IMR-90 (cell line): ENCODE results near the gene KCNK18. TPM values are rescaled to one million over a fixed set of nuclear protein-coding genes. Genes with fewer than 3 reads are reported as not detected.

Experiments used
- ATAC-seq: fragments of 200-7000 bp; cut with Tn5 transposase; 2 replicates; pipeline ENCODE4 v1.9.1; 2020; ENCODE audit warnings: low read depth, mild to moderate bottlenecking, moderate library complexity
- BruUV-seq: library from RNA; stranded (reverse); fragments of 400-500 nt; replicated peaks from 2 replicates; lab custom pipeline; 2021; lab: Mats Ljungman, UMichigan
- CTCF ChIA-PET: fragments of 300-600 bp; formaldehyde crosslinking; extraction: SDS; loops from one replicate; lab custom pipeline; 2021; ENCODE audit warnings: antibody characterized with exemption; lab: Yijun Ruan, JAX
- POLR2A ChIA-PET: fragments of 300-600 bp; sonication (Branson Sonifier 250); formaldehyde crosslinking; loops from one replicate; lab custom pipeline; 2022; ENCODE audit warnings: antibody characterized with exemption; ENCODE audit not compliant: unreplicated experiment; lab: Charles Lee
- DNase-seq: peaks from one replicate; pipeline ENCODE4 v3.0.0; 2013
- H2AFZ ChIP-seq: replicated peaks from 2 replicates; pipeline ENCODE3; 2013; ENCODE audit warnings: low read length, mild to moderate bottlenecking; ENCODE audit not compliant: poor library complexity
- H2AK5ac ChIP-seq: 2 replicates; pipeline ENCODE4 v1.6.1; 2013; ENCODE audit warnings: low read depth, low read length, inconsistent platforms
- H2AK9ac ChIP-seq: replicated peaks from 2 replicates; pipeline ENCODE3; 2013; ENCODE audit warnings: mild to moderate bottlenecking, low read depth, low read length, moderate library complexity; ENCODE audit not compliant: poor library complexity
- H2BK120ac ChIP-seq: 2 replicates; pipeline ENCODE4 v1.6.1; 2013; ENCODE audit warnings: low read depth, low read length, inconsistent platforms
- H2BK15ac ChIP-seq: 3 replicates; pipeline ENCODE4 v1.6.1; 2013; ENCODE audit warnings: low read depth, low read length, inconsistent platforms
- H2BK20ac ChIP-seq: 2 replicates; pipeline ENCODE4 v1.6.1; 2013; ENCODE audit warnings: low read depth, mild to moderate bottlenecking, inconsistent platforms, low read length, moderate library complexity
- H2BK5ac ChIP-seq: 2 replicates; pipeline ENCODE4 v1.6.1; 2013; ENCODE audit warnings: mild to moderate bottlenecking, low read depth, low read length, inconsistent platforms; ENCODE audit not compliant: poor library complexity, severe bottlenecking
- H3K14ac ChIP-seq: replicated peaks from 2 replicates; pipeline ENCODE4 v1.6.1; 2013; ENCODE audit warnings: low read depth, low read length, inconsistent platforms
- H3K18ac ChIP-seq: 2 replicates; pipeline ENCODE4 v1.6.1; 2013; ENCODE audit warnings: low read depth, low read length, control low read depth
- H3K23ac ChIP-seq: 2 replicates; pipeline ENCODE4 v1.6.1; 2013; ENCODE audit warnings: low read depth, low read length, inconsistent platforms
- H3K27ac ChIP-seq: 2 replicates; pipeline ENCODE4 v1.5.1; 2013; ENCODE audit warnings: mild to moderate bottlenecking, control low read depth, low read length; ENCODE audit not compliant: insufficient read depth
- H3K27me3 ChIP-seq: 2 replicates; pipeline ENCODE4 v1.6.1; 2013; ENCODE audit warnings: low read length; ENCODE audit not compliant: control insufficient read depth, insufficient read depth
- H3K36me3 ChIP-seq: 2 replicates; pipeline ENCODE4 v1.6.1; 2013; ENCODE audit warnings: low read length, mixed read lengths; ENCODE audit not compliant: control insufficient read depth, insufficient read depth
- H3K4ac ChIP-seq: 2 replicates; pipeline ENCODE4 v1.6.1; 2013; ENCODE audit warnings: low read depth, low read length, inconsistent platforms
- H3K4me1 ChIP-seq: 2 replicates; pipeline ENCODE4 v1.6.1; 2013; ENCODE audit warnings: low read length, mixed read lengths; ENCODE audit not compliant: control insufficient read depth, insufficient read depth
- H3K4me2 ChIP-seq: 2 replicates; pipeline ENCODE4 v1.6.1; 2013; ENCODE audit warnings: low read depth, mild to moderate bottlenecking, control low read depth, low read length, moderate library complexity
- H3K4me3 ChIP-seq: 2 replicates; pipeline ENCODE4 v1.5.1; 2013; ENCODE audit warnings: low read depth, mild to moderate bottlenecking, control low read depth, low read length, moderate library complexity; ENCODE audit not compliant: insufficient read depth
- H3K56ac ChIP-seq: 2 replicates; pipeline ENCODE4 v1.6.1; 2013; ENCODE audit warnings: low read length, inconsistent platforms; ENCODE audit not compliant: insufficient read depth; ENCODE audit errors: extremely low read depth
- H3K79me1 ChIP-seq, 2 experiments: 2 replicates each; pipeline ENCODE4 v1.6.1; 2013; ENCODE audit warnings: low read length in 2 of 2, inconsistent platforms in 1 of 2, low read depth in 1 of 2
- H3K9ac ChIP-seq: 2 replicates; pipeline ENCODE4 v1.6.1; 2013; ENCODE audit warnings: low read depth, low read length, control low read depth
- H3K9me1 ChIP-seq: 2 replicates; pipeline ENCODE4 v1.6.1; 2013; ENCODE audit warnings: low read length, inconsistent platforms; ENCODE audit not compliant: insufficient read depth
- H3K9me3 ChIP-seq: 2 replicates; pipeline ENCODE4 v1.6.1; 2013; ENCODE audit warnings: low read length; ENCODE audit not compliant: control insufficient read depth, insufficient read depth
- H4K20me1 ChIP-seq: 2 replicates; pipeline ENCODE4 v1.6.1; 2013; ENCODE audit warnings: low read length, inconsistent platforms; ENCODE audit not compliant: insufficient read depth
- H4K5ac ChIP-seq: 2 replicates; pipeline ENCODE4 v1.6.1; 2013; ENCODE audit warnings: mild to moderate bottlenecking, low read depth, low read length, control low read depth
- H4K8ac ChIP-seq, 2 experiments: 2 replicates each; pipeline ENCODE4 v1.6.1; 2013; ENCODE audit warnings: low read depth in 2 of 2, low read length in 2 of 2, control low read depth in 1 of 2, inconsistent platforms in 1 of 2
- H4K91ac ChIP-seq: 2 replicates; pipeline ENCODE4 v1.6.1; 2013; ENCODE audit warnings: low read depth, low read length, inconsistent platforms; ENCODE audit not compliant: insufficient read depth
- BHLHE40 ChIP-seq: fragments of 150-350 bp; IDR thresholded peaks from 2 replicates; pipeline ENCODE4 v1.6.1; 2016; ENCODE audit warnings: mild to moderate bottlenecking, low read depth, low read length
- CEBPB ChIP-seq: IDR thresholded peaks from 2 replicates; pipeline ENCODE4 v1.6.1; 2012; ENCODE audit warnings: low read depth, low read length, improper control_type of control experiment
- CHD1 ChIP-seq: IDR thresholded peaks from 2 replicates; pipeline ENCODE4 v1.6.1; 2012; ENCODE audit warnings: low read depth, low read length, improper control_type of control experiment
- FOS ChIP-seq: fragments of 150-350 bp; IDR thresholded peaks from 2 replicates; pipeline ENCODE4 v1.6.1; 2016; ENCODE audit warnings: low read depth, low read length
- MAFK ChIP-seq: IDR thresholded peaks from 2 replicates; pipeline ENCODE4 v1.6.1; 2012; ENCODE audit warnings: low read depth, low read length, improper control_type of control experiment
- MAZ ChIP-seq: IDR thresholded peaks from 2 replicates; pipeline ENCODE4 v1.6.1; 2012; ENCODE audit warnings: low read depth, mild to moderate bottlenecking, low read length, improper control_type of control experiment, moderate library complexity, borderline replicate concordance
- MXI1 ChIP-seq: IDR thresholded peaks from 2 replicates; pipeline ENCODE4 v1.6.1; 2012; ENCODE audit warnings: low read depth, mild to moderate bottlenecking, low read length, moderate library complexity, borderline replicate concordance
- NFE2L2 ChIP-seq: fragments of 150-350 bp; IDR thresholded peaks from 2 replicates; pipeline ENCODE4 v1.6.1; 2016; ENCODE audit warnings: low read depth, mild to moderate bottlenecking, low read length
- POLR2A ChIP-seq: IDR thresholded peaks from 2 replicates; pipeline ENCODE4 v1.6.1; 2012; ENCODE audit warnings: mild to moderate bottlenecking, low read depth, low read length
- RAD21 ChIP-seq: IDR thresholded peaks from 2 replicates; pipeline ENCODE4 v1.6.1; 2012; ENCODE audit warnings: low read length, improper control_type of control experiment
- RCOR1 ChIP-seq: IDR thresholded peaks from 2 replicates; pipeline ENCODE4 v1.6.1; 2012; ENCODE audit warnings: mild to moderate bottlenecking, low read length, improper control_type of control experiment; ENCODE audit not compliant: insufficient replicate concordance
- RFX5 ChIP-seq: IDR thresholded peaks from 2 replicates; pipeline ENCODE4 v1.8.0; 2012; ENCODE audit warnings: low read depth, mild to moderate bottlenecking, low read length, moderate library complexity
- SMC3 ChIP-seq: fragments of 150-350 bp; IDR thresholded peaks from 2 replicates; pipeline ENCODE4 v1.6.1; 2016; ENCODE audit warnings: low read depth, mild to moderate bottlenecking, antibody characterized with exemption, low read length, moderate library complexity
- WGBS, 2 experiments: methylation state at CpG; one replicate each; pipeline versions ENCODE4 v1.1.5 to v1.1.7; 2013; ENCODE audit warnings: missing lambda C conversion rate in 2 of 2; ENCODE audit not compliant: insufficient read length in 1 of 2; ENCODE audit errors: extremely low coverage in 2 of 2; 5-methylcytosine and 5-hydroxymethylcytosine counted together
- dilution Hi-C: fragments of 300-500 bp; cut with HindIII; formaldehyde crosslinking; loops from one replicate; pipeline ENCODE4 v1.14.3; 2018; ENCODE audit warnings: low sequenced_read_pairs; ENCODE audit not compliant: unreplicated experiment
- in situ Hi-C: fragments of 300-500 bp; cut with MboI; formaldehyde crosslinking; loops from 3 replicates; pipeline ENCODE4 v1.14.3; 2019; ENCODE audit warnings: low sequenced_read_pairs, inconsistent platforms, mixed read lengths
- intact Hi-C: fragments of 100-400 bp; cut with micrococcal nuclease; formaldehyde crosslinking; loops from 2 replicates; pipeline ENCODE4 v1.10.0; 2022
- polyA plus RNA-seq, 3 experiments: library from polyadenylated mRNA; depleted of rRNA; stranded (reverse); fragments of >200 nt; gene quantifications; 2 replicates each; pipeline ENCODE4 v1.2.3, GENCODE V29; 2012; ENCODE audit warnings: low replicate concordance in 1 of 3
- total RNA-seq: library from RNA; depleted of rRNA; stranded (reverse); fragments of >200 nt; gene quantifications from 2 replicates; pipeline ENCODE4 v1.2.3, GENCODE V29; 2012
- TF ChIP-seq, protein P1 (sequence below): fragments of 150-350 bp; IDR thresholded peaks from 2 replicates; pipeline ENCODE4 v1.6.1; 2017; ENCODE audit warnings: mild to moderate bottlenecking, antibody characterized with exemption, low read length, low read depth
- TF ChIP-seq, protein P2 (sequence below): conservative IDR thresholded peaks from 2 replicates; pipeline ENCODE4 v1.5.1; 2012; ENCODE audit warnings: mild to moderate bottlenecking, low read depth, low read length, improper control_type of control experiment
- TF ChIP-seq, protein P3 (sequence below): fragments of 150-350 bp; IDR thresholded peaks from 2 replicates; pipeline ENCODE4 v1.6.1; 2016; ENCODE audit warnings: low read depth, mild to moderate bottlenecking, low read length, moderate library complexity, borderline replicate concordance

Gene KCNK18
- total and polyA plus RNA-seq, 2 of the 4 experiments (the other 2 are of a cell fraction): not detected

DNA sequence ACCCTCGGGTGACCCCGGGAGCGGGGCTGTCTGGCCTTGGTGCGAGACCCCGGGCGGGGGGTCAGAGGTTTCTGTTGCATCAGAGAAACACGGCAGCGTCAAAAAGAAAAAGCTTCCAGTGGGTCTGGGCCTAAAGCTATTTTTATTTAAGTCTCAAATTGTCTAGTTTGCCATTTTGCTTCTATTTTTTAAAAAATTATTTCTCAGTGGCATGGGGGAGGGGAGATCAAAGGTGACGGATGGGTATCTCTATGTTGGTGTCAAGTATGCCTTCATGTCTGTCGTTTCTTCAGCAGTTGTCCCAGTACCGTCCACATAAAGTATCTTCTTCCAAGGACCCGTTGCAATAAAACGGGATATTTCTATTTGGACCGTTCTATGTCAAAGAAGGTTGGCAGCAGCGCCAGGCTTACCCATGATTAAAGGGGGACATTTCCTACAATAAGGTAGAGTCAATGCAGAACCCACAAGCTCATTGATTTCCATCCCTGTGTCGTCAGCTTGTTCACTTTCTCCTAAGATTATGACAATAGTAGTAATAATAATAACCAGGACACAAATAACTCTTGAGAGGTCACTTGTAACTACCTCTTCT is 33.2 kb upstream of the KCNK18 start:
- Histone ChIP-seq H2BK15ac (no peak overlapping the region), H2BK120ac (no peak overlapping the region), H3K36me3 (no peaks in the 10 kb centered on the region), H4K8ac (no peak overlapping the region), H3K27me3 (peaks cover 92% of the 10 kb centered on the region), H4K20me1 (no peaks in the 10 kb centered on the region), H2BK5ac (no peak overlapping the region), H4K91ac (no peak overlapping the region), H2AK5ac (no peak overlapping the region), H3K27ac (no peak overlapping the region), H4K5ac (no peak overlapping the region), H3K79me1 (no peaks in the 10 kb centered on the region), H3K18ac (no peak overlapping the region), H3K9ac (no peak overlapping the region), H3K56ac (no peak overlapping the region), H3K9me3 (peaks cover 4% of the 10 kb centered on the region; the same call in 1 of the 2 replicates), H3K4me2 (no peak overlapping the region), H3K4me3 (no peak overlapping the region), H2AK9ac (no peak overlapping the region), H2AFZ (no peak overlapping the region), H3K4me1 (no peaks in the 10 kb centered on the region; the same call in 1 of the 2 replicates), H3K4ac (no peak overlapping the region), H3K9me1 (no peaks in the 10 kb centered on the region), H3K23ac (no peak overlapping the region), H3K14ac (no peak overlapping the region), H2BK20ac (no peak overlapping the region)
- TF ChIP-seq POLR2A (no peak), MXI1 (no peak), RFX5 (no peak), MAZ (no peak), RCOR1 (no peak), CEBPB (no peak), FOS (no peak), SMC3 (no peak), RAD21 (no peak), MAFK (no peak), CHD1 (no peak), BHLHE40 (no peak), NFE2L2 (no peak)
- TF ChIP-seq, protein P1, sequence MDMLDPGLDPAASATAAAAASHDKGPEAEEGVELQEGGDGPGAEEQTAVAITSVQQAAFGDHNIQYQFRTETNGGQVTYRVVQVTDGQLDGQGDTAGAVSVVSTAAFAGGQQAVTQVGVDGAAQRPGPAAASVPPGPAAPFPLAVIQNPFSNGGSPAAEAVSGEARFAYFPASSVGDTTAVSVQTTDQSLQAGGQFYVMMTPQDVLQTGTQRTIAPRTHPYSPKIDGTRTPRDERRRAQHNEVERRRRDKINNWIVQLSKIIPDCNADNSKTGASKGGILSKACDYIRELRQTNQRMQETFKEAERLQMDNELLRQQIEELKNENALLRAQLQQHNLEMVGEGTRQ: no peak
- TF ChIP-seq, protein P2, sequence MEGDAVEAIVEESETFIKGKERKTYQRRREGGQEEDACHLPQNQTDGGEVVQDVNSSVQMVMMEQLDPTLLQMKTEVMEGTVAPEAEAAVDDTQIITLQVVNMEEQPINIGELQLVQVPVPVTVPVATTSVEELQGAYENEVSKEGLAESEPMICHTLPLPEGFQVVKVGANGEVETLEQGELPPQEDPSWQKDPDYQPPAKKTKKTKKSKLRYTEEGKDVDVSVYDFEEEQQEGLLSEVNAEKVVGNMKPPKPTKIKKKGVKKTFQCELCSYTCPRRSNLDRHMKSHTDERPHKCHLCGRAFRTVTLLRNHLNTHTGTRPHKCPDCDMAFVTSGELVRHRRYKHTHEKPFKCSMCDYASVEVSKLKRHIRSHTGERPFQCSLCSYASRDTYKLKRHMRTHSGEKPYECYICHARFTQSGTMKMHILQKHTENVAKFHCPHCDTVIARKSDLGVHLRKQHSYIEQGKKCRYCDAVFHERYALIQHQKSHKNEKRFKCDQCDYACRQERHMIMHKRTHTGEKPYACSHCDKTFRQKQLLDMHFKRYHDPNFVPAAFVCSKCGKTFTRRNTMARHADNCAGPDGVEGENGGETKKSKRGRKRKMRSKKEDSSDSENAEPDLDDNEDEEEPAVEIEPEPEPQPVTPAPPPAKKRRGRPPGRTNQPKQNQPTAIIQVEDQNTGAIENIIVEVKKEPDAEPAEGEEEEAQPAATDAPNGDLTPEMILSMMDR: no peak
- TF ChIP-seq, protein P3, sequence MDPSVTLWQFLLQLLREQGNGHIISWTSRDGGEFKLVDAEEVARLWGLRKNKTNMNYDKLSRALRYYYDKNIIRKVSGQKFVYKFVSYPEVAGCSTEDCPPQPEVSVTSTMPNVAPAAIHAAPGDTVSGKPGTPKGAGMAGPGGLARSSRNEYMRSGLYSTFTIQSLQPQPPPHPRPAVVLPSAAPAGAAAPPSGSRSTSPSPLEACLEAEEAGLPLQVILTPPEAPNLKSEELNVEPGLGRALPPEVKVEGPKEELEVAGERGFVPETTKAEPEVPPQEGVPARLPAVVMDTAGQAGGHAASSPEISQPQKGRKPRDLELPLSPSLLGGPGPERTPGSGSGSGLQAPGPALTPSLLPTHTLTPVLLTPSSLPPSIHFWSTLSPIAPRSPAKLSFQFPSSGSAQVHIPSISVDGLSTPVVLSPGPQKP: no peak
- no peak for ATAC-seq
- ChIA-PET CTCF (no interaction called here), POLR2A (interaction anchor here (0.6 kb wide), 1 partner anchor 354 kb away, joined by 3 read pairs; no protein-coding TSS in a partner anchor)
- in situ Hi-C loops: no loop called here
- WGBS, 2 experiments: no CpG with 5 or more reads among the region's 16 CpGs
- DNase-seq: no peak
- BruUV-seq: no TSS peak
- intact Hi-C loops: loop anchor here (2.0 to 10.0 kb wide), 2 partner anchors 159 to 327 kb away; partner anchors contain the start of gene SHTN1
- dilution Hi-C loops: no loop called here
